ENCODE results near the gene ZNF385B.

GRCh38 chr2:179513181-179513580 is 348.2 kb downstream of the ZNF385B start:
- TF ChIP-seq CTCF (IDR thresholded peaks at IDR 0.05) (no peak), POLR2A (IDR thresholded peaks at IDR 0.05) (no peak)

Measured in adrenal gland (tissue), 5 donors.